BLaER1 treated with 17β-estradiol and CSF1 and Interleukin-3, amounts not matched to agents 10 nM and 100 nM (cell line): Measurements from ENCODE around the gene TMEM244.

ENCODE experiments used
- H3K27ac ChIP-seq, 11 experiments: shearing (Covaris generic); formaldehyde crosslinking; 2 replicates each; pipeline ENCODE4 v1.8.1; 2022
- H3K27me3 ChIP-seq, 11 experiments: shearing (Covaris generic); formaldehyde crosslinking; 2 replicates each; pipeline ENCODE4 v1.8.1; 2022
- H3K36me3 ChIP-seq, 11 experiments: shearing (Covaris generic); formaldehyde crosslinking; 2 replicates each; pipeline ENCODE4 v1.8.1; 2022
- H3K4me1 ChIP-seq, 10 experiments: shearing (Covaris generic); formaldehyde crosslinking; 2 replicates each; pipeline ENCODE4 v1.8.1; 2022
- H3K4me2 ChIP-seq, 11 experiments: shearing (Covaris generic); formaldehyde crosslinking; 2 replicates each; pipeline ENCODE4 v1.8.1; 2022
- H3K4me3 ChIP-seq, 10 experiments: shearing (Covaris generic); formaldehyde crosslinking; 2 replicates each; pipeline ENCODE4 v1.8.1; 2022
- H3K9ac ChIP-seq, 11 experiments: shearing (Covaris generic); formaldehyde crosslinking; 2 replicates each; pipeline ENCODE4 v1.8.1; 2022
- H3K9me3 ChIP-seq, 11 experiments: shearing (Covaris generic); formaldehyde crosslinking; replicated peaks in 1 of 11; 2 replicates each; pipeline ENCODE4 v1.8.1; 2022
- H4K20me1 ChIP-seq, 11 experiments: shearing (Covaris generic); formaldehyde crosslinking; 2 replicates each; pipeline ENCODE4 v1.8.1; 2022
- Cebpa-rat ChIP-seq, 11 experiments: shearing (Covaris generic); IDR thresholded peaks; 2 replicates each; pipeline ENCODE4 v1.8.1; 2022

The TMEM244 gene, protein sequence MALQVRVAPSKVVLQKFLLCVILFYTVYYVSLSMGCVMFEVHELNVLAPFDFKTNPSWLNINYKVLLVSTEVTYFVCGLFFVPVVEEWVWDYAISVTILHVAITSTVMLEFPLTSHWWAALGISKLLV

GRCh38 chr6:129860908-129861665 is at the start of gene TMEM244:
Gene TMEM244 (minus strand): TSS chr6:129861315. CDS start chr6:129861188, 127 bp downstream.
- Histone ChIP-seq H3K36me3 (no peaks in the 10 kb centered on the region), H4K20me1 (no peaks in the 10 kb centered on the region), H3K27me3 (no peaks in the 10 kb centered on the region), H3K4me2 (no peak within 1 kb of the TSS), H3K9ac (no peak within 1 kb of the TSS), H3K9me3 (peaks cover 0 to 8% (median 5%) of the 10 kb centered on the region in 11 experiments; a peak in 6 of 22 replicates), H3K4me1 (no peaks in the 10 kb centered on the region), H3K27ac (no peak within 1 kb of the TSS), H3K4me3 (no peak within 1 kb of the TSS)
- TF ChIP-seq Cebpa-rat (IDR thresholded peaks at IDR 0.05) = no peak

DNA sequence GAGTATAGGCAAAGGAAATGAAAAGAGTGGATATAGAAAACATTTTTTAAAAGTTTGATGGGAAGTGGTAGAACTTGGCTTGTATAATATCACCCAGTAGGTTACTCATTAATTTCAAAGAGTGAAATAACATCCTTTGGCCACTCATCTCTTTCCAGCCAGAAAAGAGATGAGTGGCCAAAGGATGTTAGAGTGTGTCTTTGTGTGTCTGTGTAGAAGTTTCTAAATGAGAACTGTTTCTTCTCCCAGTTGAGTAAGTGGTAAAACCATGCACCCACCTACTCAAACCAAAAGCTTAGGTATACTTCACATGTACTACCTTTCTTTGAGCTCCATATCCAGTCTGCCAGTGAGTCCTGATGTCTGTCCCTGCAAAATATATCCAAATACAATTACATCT is 47.7 kb upstream of the TMEM244 start:
- no peak for TF ChIP-seq Cebpa-rat (IDR thresholded peaks at IDR 0.05)
- Histone ChIP-seq H3K4me3 (no peak overlapping the region), H3K27me3 (no peaks in the 10 kb centered on the region), H4K20me1 (no peaks in the 10 kb centered on the region), H3K27ac (no peak overlapping the region), H3K4me1 (peaks cover 0 to 30% (median 0%) of the 10 kb centered on the region in 10 experiments; a peak in 8 of 20 replicates), H3K36me3 (no peaks in the 10 kb centered on the region), H3K9me3 (peaks cover 0 to 6% (median 0%) of the 10 kb centered on the region in 11 experiments; a peak in 1 of 22 replicates), H3K9ac (no peak overlapping the region), H3K4me2 (peak overlapping the region in 1 of 11 experiments; percentile 32; a peak in 1 of 22 replicates)

DNA sequence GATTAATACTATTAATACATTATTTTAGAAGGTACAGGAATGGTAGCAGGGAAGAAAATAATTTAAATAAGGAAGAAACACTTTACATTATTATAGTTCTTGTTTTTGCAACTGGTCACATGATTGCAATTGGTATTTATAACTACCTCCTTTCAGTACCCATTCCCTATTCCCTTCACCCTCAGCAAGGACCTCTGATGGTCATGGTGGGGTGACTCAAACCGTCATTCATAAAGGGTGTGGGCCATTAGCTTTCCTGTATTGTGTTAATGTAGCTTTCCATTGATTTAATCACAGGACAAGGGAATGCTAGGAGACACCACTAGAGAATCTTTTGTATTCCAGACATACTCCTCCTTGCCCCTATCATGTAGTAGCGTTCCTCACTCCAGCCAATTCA is 47.2 kb upstream of the TMEM244 start:
- peak overlapping the region in 2 of 11 experiments; percentile 39 to 42; a peak in 2 of 22 replicates for H3K4me2 ChIP-seq
- peaks cover 0 to 6% (median 0%) of the 10 kb centered on the region in 11 experiments; a peak in 1 of 22 replicates for H3K9me3 ChIP-seq
- peaks cover 0 to 30% (median 0%) of the 10 kb centered on the region in 10 experiments; a peak in 8 of 20 replicates for H3K4me1 ChIP-seq
- TF ChIP-seq Cebpa-rat (IDR thresholded peaks at IDR 0.05) = no peak
- no peaks in the 10 kb centered on the region for H4K20me1 ChIP-seq
- no peak overlapping the region for H3K9ac ChIP-seq
- no peaks in the 10 kb centered on the region for H3K27me3 ChIP-seq
- no peaks in the 10 kb centered on the region for H3K36me3 ChIP-seq
- no peak overlapping the region for H3K27ac ChIP-seq
- no peak overlapping the region for H3K4me3 ChIP-seq

DNA sequence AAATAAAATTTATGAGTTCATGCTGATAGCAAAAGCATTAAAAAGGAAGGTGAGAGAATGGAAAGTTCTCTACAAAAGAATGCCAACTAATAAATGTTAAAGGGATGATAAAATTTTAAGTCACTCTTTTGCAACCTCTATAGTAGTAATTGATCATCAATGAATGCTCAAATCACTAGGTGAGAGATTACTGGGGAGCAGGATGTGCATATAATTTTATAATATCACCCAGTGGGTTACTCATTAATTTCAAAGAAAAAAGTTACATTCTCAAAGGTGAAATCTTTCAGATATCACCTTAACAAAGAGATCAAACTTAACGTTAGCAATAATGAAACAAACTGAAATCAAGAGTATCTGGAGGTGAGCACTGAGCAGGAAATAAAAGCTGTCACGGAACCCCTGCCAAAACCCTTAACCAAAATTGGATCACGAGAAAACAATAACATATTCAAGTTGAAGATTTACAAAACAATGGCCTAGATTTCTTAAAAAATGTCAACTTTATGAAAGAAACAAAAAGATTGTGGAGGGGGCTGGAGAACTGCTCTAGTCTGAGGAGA is 45.5 kb upstream of the TMEM244 start:
- H4K20me1 ChIP-seq = no peaks in the 10 kb centered on the region
- H3K4me1 ChIP-seq = peaks cover 0 to 24% (median 0%) of the 10 kb centered on the region in 10 experiments; a peak in 8 of 20 replicates
- H3K9ac ChIP-seq = no peak overlapping the region
- no peak for TF ChIP-seq Cebpa-rat (IDR thresholded peaks at IDR 0.05)
- H3K27me3 ChIP-seq = no peaks in the 10 kb centered on the region
- no peak overlapping the region for H3K27ac ChIP-seq
- H3K4me2 ChIP-seq = no peak overlapping the region
- H3K9me3 ChIP-seq = no peaks in the 10 kb centered on the region
- no peaks in the 10 kb centered on the region for H3K36me3 ChIP-seq
- no peak overlapping the region for H3K4me3 ChIP-seq

GRCh38 chr6:129903082-129903481 is 42.0 kb upstream of the TMEM244 start:
- no peak overlapping the region for H3K9ac ChIP-seq
- no peak for TF ChIP-seq Cebpa-rat (IDR thresholded peaks at IDR 0.05)

DNA sequence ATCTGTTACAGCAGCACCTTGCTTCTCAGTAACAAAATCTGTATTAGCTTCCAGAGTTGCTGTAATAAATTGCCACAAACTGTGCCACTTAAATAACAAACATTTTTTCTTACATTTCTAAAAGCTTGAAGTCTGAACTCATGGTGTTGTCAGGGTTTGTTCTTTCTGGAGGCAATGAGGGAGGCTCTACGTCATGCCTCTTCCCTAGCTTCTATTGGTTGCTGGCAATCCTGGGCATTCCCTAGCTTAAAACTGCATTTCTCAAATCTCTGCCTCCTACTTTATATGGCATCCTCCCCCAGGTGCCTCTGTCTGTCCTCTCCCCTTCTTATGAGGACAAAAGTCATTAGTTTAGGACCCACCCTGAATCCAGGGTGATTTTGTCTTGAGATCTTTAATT is 41.6 kb upstream of the TMEM244 start:
- Histone ChIP-seq H3K4me1 (no peaks in the 10 kb centered on the region), H3K27ac (no peak overlapping the region), H3K4me2 (no peak overlapping the region), H3K36me3 (no peaks in the 10 kb centered on the region), H4K20me1 (no peaks in the 10 kb centered on the region), H3K9ac (no peak overlapping the region), H3K27me3 (no peaks in the 10 kb centered on the region), H3K9me3 (no peaks in the 10 kb centered on the region), H3K4me3 (no peak overlapping the region)
- TF ChIP-seq Cebpa-rat (IDR thresholded peaks at IDR 0.05) = no peak

More at GRCh38 chr6:129903082-129903481, 42.0 kb upstream of the TMEM244 start:
- no peaks in the 10 kb centered on the region for H3K27me3 ChIP-seq
- no peak overlapping the region for H3K4me2 ChIP-seq
- no peak overlapping the region for H3K4me3 ChIP-seq
- no peaks in the 10 kb centered on the region for H3K36me3 ChIP-seq
- no peak overlapping the region for H3K27ac ChIP-seq
- no peaks in the 10 kb centered on the region for H4K20me1 ChIP-seq
- H3K9me3 ChIP-seq = no peaks in the 10 kb centered on the region
- H3K4me1 ChIP-seq = peaks cover 0 to 3% (median 0%) of the 10 kb centered on the region in 10 experiments; a peak in 4 of 20 replicates

DNA sequence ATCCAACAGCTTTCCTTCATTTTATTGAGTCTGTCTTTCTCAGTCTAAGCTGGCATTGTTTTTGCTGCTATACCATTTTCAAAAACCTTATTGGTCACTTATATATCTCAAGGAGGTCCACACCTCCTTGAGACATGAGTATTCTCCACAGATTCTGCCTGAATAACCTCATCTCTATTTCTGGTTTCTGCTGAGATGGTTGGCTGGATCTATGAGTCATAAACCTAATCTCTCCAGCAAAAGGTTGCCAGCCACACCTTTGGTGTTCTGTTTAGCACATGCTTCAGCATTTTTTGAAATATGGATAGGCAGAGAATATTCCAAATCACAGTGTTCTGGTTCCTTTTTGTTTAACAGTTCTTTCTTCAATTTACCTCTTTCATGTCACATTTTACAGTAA is 40.8 kb upstream of the TMEM244 start:
- Histone ChIP-seq H3K9me3 (no peaks in the 10 kb centered on the region), H3K4me2 (no peak overlapping the region), H3K9ac (no peak overlapping the region), H3K27me3 (no peaks in the 10 kb centered on the region), H3K4me1 (no peaks in the 10 kb centered on the region), H3K36me3 (no peaks in the 10 kb centered on the region), H3K4me3 (no peak overlapping the region), H4K20me1 (no peaks in the 10 kb centered on the region), H3K27ac (no peak overlapping the region)
- no peak for TF ChIP-seq Cebpa-rat (IDR thresholded peaks at IDR 0.05)

DNA sequence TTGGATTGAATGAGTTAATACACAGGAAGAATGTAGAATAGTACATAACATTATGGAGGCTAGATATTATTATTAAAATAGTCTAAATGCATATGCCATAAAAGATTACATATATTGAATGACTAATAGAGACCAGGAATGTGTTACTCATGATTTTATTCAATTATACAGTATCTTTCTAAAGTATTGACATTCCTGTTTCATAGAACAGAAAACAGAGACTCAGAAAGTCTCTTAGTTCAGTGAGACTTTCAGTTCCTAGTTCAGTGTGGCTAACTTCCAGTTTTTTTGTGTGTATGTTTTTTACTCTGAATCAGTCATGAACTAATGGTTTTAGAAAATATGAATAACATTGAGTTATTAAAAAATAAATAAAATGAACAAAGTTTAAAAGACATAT is 34.6 kb upstream of the TMEM244 start:
- Histone ChIP-seq H3K9me3 (no peaks in the 10 kb centered on the region), H3K4me1 (peaks cover 0 to 24% (median 4%) of the 10 kb centered on the region in 10 experiments; a peak in 8 of 20 replicates), H3K9ac (no peak overlapping the region; a peak in 1 of 22 replicates), H3K36me3 (no peaks in the 10 kb centered on the region), H3K4me2 (peak overlapping the region in 3 of 11 experiments; percentile 61 to 69 (median 66); a peak in 4 of 22 replicates), H4K20me1 (no peaks in the 10 kb centered on the region), H3K27ac (no peak overlapping the region), H3K27me3 (no peaks in the 10 kb centered on the region), H3K4me3 (no peak overlapping the region)
- no peak for TF ChIP-seq Cebpa-rat (IDR thresholded peaks at IDR 0.05)

- Histone ChIP-seq H3K4me3 (no peak overlapping the region), H4K20me1 (no peaks in the 10 kb centered on the region), H3K4me1 (peaks cover 0 to 31% (median 4%) of the 10 kb centered on the region in 10 experiments; a peak in 8 of 20 replicates), H3K27ac (no peak overlapping the region; a peak in 1 of 22 replicates), H3K27me3 (no peaks in the 10 kb centered on the region), H3K4me2 (peak overlapping the region in 5 of 11 experiments; percentile 40 to 69 (median 61); a peak in 9 of 22 replicates), H3K9me3 (no peaks in the 10 kb centered on the region), H3K36me3 (no peaks in the 10 kb centered on the region), H3K9ac (no peak overlapping the region; a peak in 1 of 22 replicates)
- TF ChIP-seq Cebpa-rat (IDR thresholded peaks at IDR 0.05) = no peak
Measured at GRCh38 chr6:129894921-129895320, 33.8 kb upstream of the TMEM244 start.
